Keratinocyte (primary cell): ENCODE data around the gene FAF2.

Experiments
- CTCF ChIP-seq, 3 experiments: IDR thresholded peaks in 1 of 3; conservative IDR thresholded peaks in 1 of 3; optimal IDR thresholded peaks in 1 of 3; 2 replicates in 2 of 3; 3 replicates in 1 of 3; pipeline versions ENCODE3 to v1.5.1; 2011; ENCODE audit warnings: low read length in 3 of 3, mild to moderate bottlenecking in 3 of 3, moderate library complexity in 2 of 3, control low read depth in 1 of 3, inconsistent platforms in 1 of 3; ENCODE audit not compliant: insufficient read depth in 2 of 3; ENCODE audit errors: extremely low read depth in 1 of 3
- EZH2 ChIP-seq: IDR thresholded peaks from one replicate; pipeline ENCODE4 v1.6.1; 2012; ENCODE audit warnings: inconsistent platforms, mild to moderate bottlenecking, low read length, moderate library complexity

GRCh38 chr5:176538230-176538988 lies 90.2 kb downstream of the FAF2 start:
- no peak for TF ChIP-seq CTCF (optimal IDR thresholded peaks at IDR 0.05 in 1 of 3, IDR thresholded peaks at IDR 0.05 in 1 of 3, conservative IDR thresholded peaks at IDR 0.05 in 1 of 3; ENCODE audit: extremely low read depth in 1 of 3, insufficient read depth in 2 of 3, low read length in 3 of 3)
- TF ChIP-seq EZH2: no peak
